Adrenal gland (tissue), 5 donors: Measurements from ENCODE around the gene AFDN.

Experiments used
- CTCF ChIP-seq, 6 experiments: fragments of 450-650 bp in 4 of 6; fragments of 200-600 bp in 2 of 6; sonication (generic) in 1 of 6; IDR thresholded peaks; 1 replicate in 5 of 6; 2 replicates in 1 of 6; pipeline versions ENCODE4 v1.5.1 to v1.8.0; 2016 to 2021; ENCODE audit warnings: antibody characterized with exemption in 6 of 6, mild to moderate bottlenecking in 2 of 6, moderate library complexity in 1 of 6
- POLR2A ChIP-seq, 2 donors: fragments of 450-650 bp; IDR thresholded peaks; one replicate each; pipeline ENCODE4 v1.6.1; 2017; ENCODE audit warnings: antibody characterized with exemption in 2 of 2, mild to moderate bottlenecking in 2 of 2, moderate library complexity in 1 of 2
- donor health status: DM: no; HTN: no; CAD: no.

- TF ChIP-seq CTCF (IDR thresholded peaks at IDR 0.05) = no peak
- TF ChIP-seq POLR2A (IDR thresholded peaks at IDR 0.05) = no peak
These were observed 19.1 kb downstream of the AFDN start for GRCh38 chr6:167845856-167846255.
